Right lobe of liver (tissue), 4 donors: ENCODE measurements around the gene TERT.

Experiments
- CTCF ChIP-seq, 4 donors: fragments of 200-600 bp in 3 of 4; fragments of 450-650 bp in 1 of 4; IDR thresholded peaks; one replicate each; pipeline versions ENCODE4 v1.5.1 to v1.8.0; 2016 to 2022; ENCODE audit warnings: antibody characterized with exemption in 4 of 4, mild to moderate bottlenecking in 2 of 4
- POLR2A ChIP-seq: fragments of 450-650 bp; IDR thresholded peaks from one replicate; pipeline ENCODE4 v1.6.1; 2017; ENCODE audit warnings: antibody characterized with exemption, mild to moderate bottlenecking
- donor health status: DM: no; HTN: no; CAD: no.
- donor health status: DM: no; HTN: no; CAD: no.
- donor health status: DM: no; HTN: yes; CAD: no.

GRCh38 chr5:1222147-1222546, 72.7 kb downstream of the TERT start:
- TF ChIP-seq POLR2A (no peak), CTCF (IDR thresholded peaks at IDR 0.05) (no peak)
